HepG2 (cell line): ENCODE measurements around the gene MEMO1.

ENCODE experiments used
- EEA1 ChIP-seq: sonication (generic); formaldehyde crosslinking; IDR thresholded peaks from 2 replicates; pipeline ENCODE4 v1.5.1; 2020; ENCODE audit warnings: mild to moderate bottlenecking, missing genetic modification reagents, borderline replicate concordance
- ELF4 ChIP-seq: sonication (generic); formaldehyde crosslinking; IDR thresholded peaks from 2 replicates; pipeline ENCODE4 v1.5.0; 2020; ENCODE audit warnings: missing genetic modification reagents, mild to moderate bottlenecking, moderate library complexity, borderline replicate concordance
- JARID2 ChIP-seq: sonication (generic); formaldehyde crosslinking; IDR thresholded peaks from 2 replicates; pipeline ENCODE4 v1.8.1; 2023; ENCODE audit warnings: missing genetic modification reagents, inconsistent platforms; ENCODE audit not compliant: insufficient replicate concordance
- MAZ ChIP-seq, 2 experiments: sonication (generic) in 1 of 2; formaldehyde crosslinking in 1 of 2; IDR thresholded peaks; 2 replicates each; pipeline versions ENCODE4 v1.5.0 to v1.6.1; 2012 to 2020; ENCODE audit warnings: low read depth in 2 of 2, mild to moderate bottlenecking in 2 of 2, borderline replicate concordance in 1 of 2, improper control_type of control experiment in 1 of 2, low read length in 1 of 2, missing genetic modification reagents in 1 of 2, moderate library complexity in 1 of 2
- MYPOP ChIP-seq: sonication (generic); formaldehyde crosslinking; IDR thresholded peaks from 2 replicates; pipeline ENCODE4 v1.8.1; 2023; ENCODE audit warnings: mild to moderate bottlenecking, moderate library complexity, missing genetic modification reagents
- POLR2A ChIP-seq, 2 experiments: IDR thresholded peaks; 2 replicates each; pipeline ENCODE4 v1.6.1; 2011; ENCODE audit warnings: low read depth in 2 of 2, low read length in 2 of 2, mild to moderate bottlenecking in 1 of 2, moderate library complexity in 1 of 2; ENCODE audit not compliant: insufficient read depth in 1 of 2
- ZBTB40 ChIP-seq, 2 experiments: fragments of 450-650 bp in 1 of 2; sonication (generic) in 1 of 2; formaldehyde crosslinking in 1 of 2; IDR thresholded peaks; 2 replicates each; pipeline versions ENCODE4 v1.6.1 to v1.8.0; 2016 to 2022; ENCODE audit warnings: antibody characterized with exemption in 1 of 2, mild to moderate bottlenecking in 1 of 2, missing genetic modification reagents in 1 of 2
- ZKSCAN5 ChIP-seq: sonication (generic); formaldehyde crosslinking; IDR thresholded peaks from 2 replicates; pipeline ENCODE4 v1.5.1; 2020; ENCODE audit warnings: mild to moderate bottlenecking, missing genetic modification reagents
- ZNF772 ChIP-seq: sonication (generic); formaldehyde crosslinking; IDR thresholded peaks from 2 replicates; pipeline ENCODE4 v1.5.0; 2020; ENCODE audit warnings: mild to moderate bottlenecking, missing genetic modification reagents
- TF ChIP-seq, protein P1 (sequence below): sonication (generic); IDR thresholded peaks from 2 replicates; pipeline ENCODE4 v1.6.1; 2016; ENCODE audit warnings: low read depth, borderline replicate concordance

GRCh38 chr2:31992934-31993333 is 17.9 kb downstream of the MEMO1 start:
- TF ChIP-seq ELF4 (CRISPR knock-in tag) = no peak
- no peak for TF ChIP-seq ZKSCAN5 (CRISPR knock-in tag)
- no peak for TF ChIP-seq ZBTB40 (IDR thresholded peaks at IDR 0.05)
- TF ChIP-seq ZBTB40 (CRISPR knock-in tag; IDR thresholded peaks at IDR 0.05) = no peak
- TF ChIP-seq MYPOP = no peak
- TF ChIP-seq EEA1 = no peak
- TF ChIP-seq POLR2A (IDR thresholded peaks at IDR 0.05; ENCODE audit: insufficient read depth in 1 of 2, low read depth in 2 of 2, low read length in 2 of 2) = no peak
- no peak for TF ChIP-seq MAZ (IDR thresholded peaks at IDR 0.05; ENCODE audit: borderline replicate concordance, low read depth, low read length)
- no peak for TF ChIP-seq MAZ (CRISPR knock-in tag; IDR thresholded peaks at IDR 0.05; ENCODE audit: low read depth)
- TF ChIP-seq, protein P1, sequence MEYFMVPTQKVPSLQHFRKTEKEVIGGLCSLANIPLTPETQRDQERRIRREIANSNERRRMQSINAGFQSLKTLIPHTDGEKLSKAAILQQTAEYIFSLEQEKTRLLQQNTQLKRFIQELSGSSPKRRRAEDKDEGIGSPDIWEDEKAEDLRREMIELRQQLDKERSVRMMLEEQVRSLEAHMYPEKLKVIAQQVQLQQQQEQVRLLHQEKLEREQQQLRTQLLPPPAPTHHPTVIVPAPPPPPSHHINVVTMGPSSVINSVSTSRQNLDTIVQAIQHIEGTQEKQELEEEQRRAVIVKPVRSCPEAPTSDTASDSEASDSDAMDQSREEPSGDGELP = no peak
- TF ChIP-seq ZNF772 (CRISPR knock-in tag) = no peak
- TF ChIP-seq JARID2 = no peak
